Measurements from ENCODE around the gene RBKS.

RBKS gene

DNA sequence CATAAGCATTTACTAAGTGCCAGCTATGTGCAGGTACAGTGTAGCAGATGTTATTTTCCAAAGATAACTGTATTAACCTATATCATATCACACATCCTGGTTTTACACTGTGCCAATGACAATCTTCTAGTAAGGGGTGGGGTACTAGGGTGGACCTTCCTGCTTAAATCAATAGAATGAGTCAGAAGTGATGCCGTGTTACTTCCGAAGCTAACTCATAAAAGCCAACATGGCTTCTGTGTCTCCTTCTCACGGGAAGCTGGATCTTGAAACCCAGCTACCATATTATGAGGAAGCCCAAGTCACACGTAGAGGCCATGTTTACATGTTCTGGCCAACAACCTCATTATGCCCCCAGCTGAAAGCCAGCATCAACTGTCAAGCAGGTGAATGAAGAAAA, 59.5 kb downstream of the RBKS start:
- no peak for DNase-seq (ENCODE audit: low read depth)

DNA sequence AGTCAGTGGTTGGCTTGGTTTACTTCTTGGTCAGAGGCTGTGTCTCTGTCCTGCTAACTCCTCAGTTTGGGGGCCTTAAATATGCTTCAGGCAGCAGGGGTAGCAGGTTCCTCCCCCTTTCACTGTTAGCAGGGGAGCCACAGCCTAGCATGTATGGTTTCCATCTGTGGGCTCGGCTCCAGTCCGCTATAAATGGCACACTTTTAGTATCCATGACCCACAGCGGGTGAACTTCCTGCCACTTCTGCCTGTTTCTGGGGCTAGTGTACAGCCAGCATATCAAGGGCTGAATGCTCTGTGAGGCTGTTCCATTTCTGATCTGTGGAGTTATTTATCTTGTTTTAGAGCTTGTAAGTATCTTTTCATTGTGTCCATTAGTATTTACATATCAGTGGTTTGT, 60.4 kb downstream of the RBKS start:
- no peak for DNase-seq (ENCODE audit: low read depth)

GRCh38 chr2:27828305-27828704, 61.9 kb downstream of the RBKS start:
- DNase-seq (ENCODE audit: low read depth), result no peak

GRCh38 chr2:27824401-27824800, 65.8 kb downstream of the RBKS start:
- DNase-seq (ENCODE audit: low read depth), result no peak

GRCh38 chr2:27823569-27823968, 66.6 kb downstream of the RBKS start:
- no peak for DNase-seq (ENCODE audit: low read depth)

DNA sequence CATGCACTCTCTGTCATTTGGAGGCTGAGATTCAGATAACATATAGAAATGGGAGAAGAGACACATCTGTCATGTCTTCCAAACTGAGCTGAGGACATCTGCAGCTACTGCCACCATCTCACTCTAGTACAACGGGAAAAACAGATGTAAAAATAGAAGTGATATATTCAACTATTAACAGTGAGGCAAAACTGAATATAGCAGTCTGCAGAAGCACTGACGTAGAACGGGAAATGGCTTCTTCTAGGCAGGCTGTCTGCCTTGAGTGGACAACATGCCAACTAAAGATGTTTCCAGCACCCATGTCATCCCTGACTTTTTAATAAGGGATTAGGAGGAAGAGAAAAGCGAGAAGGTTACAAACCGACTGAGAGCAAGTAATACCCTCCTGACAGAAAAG, 67.1 kb downstream of the RBKS start:
- no peak for DNase-seq (ENCODE audit: low read depth)

DNA sequence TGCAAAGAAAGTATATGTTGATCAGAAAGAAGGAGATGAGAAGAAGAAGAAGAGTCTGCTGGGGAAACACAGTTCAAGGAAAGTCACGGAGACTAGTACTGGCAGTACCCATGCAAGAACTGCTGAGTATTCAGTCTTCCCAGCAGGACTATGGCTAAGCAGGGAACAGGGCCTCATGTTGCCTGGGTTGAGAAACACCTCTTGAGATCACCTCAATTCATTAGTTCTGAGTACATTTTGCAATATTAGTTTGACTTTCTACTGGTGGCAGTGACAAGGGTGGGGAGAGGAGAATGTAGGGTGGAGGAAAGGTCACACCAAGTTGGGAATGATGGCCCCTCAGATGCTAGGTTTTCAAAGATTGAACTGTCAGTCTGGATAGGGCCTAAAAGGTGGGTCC, 68.1 kb downstream of the RBKS start:
- no peak for DNase-seq (ENCODE audit: low read depth)

GRCh38 chr2:27815860-27816438, 74.2 kb downstream of the RBKS start:
- no peak for DNase-seq (ENCODE audit: low read depth)

GRCh38 chr2:27814758-27815157, 75.4 kb downstream of the RBKS start:
- no peak for DNase-seq (ENCODE audit: low read depth)

- no peak for DNase-seq (ENCODE audit: low read depth)
These were observed 78.4 kb downstream of the RBKS start for GRCh38 chr2:27811768-27812167.

- DNase-seq (ENCODE audit: low read depth), result no peak
These were observed 79.7 kb downstream of the RBKS start for GRCh38 chr2:27810455-27810854.

DNA sequence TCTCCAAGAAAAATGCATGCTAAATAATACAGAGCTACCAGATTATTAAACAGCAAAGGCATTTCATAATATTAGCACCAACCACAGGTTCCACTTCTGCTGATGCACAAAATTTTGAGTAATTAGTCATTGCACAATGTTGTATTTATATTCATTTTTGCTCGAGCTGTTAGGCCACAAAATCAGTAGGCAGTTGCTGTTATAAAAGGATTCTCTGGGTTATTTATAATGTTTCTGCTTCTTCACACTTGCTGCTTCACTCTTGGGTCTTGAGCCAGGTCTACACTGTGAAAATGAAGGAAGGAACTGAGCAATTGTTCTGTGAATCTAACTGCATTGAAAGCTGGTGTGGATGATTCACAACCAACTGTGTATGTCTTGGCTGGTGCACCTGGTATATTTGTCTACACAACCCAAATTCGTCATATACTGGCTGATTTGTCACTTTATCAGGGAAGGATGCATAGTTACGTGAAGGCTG, 80.4 kb downstream of the RBKS start:
- DNase-seq (ENCODE audit: low read depth), result peak; percentile 32

DNA sequence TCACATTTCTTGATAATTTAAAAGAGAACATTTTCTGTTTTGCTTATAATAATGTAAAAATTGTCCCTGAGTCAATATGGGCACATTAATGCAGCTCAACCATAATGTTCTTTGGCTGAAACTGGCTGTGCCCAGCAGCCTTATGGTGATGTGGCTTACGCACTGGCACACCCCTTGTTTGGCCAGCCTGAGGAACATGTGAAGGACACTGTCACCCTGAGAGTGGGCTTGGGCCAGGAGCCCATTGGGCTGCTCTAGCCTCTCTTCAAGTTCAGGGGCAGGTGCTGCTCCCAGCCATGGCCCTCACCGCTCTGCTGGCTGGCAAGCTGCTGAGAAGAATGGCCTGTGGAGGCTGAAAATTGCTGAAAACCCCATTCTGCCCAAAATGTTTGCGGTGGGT, 81.2 kb downstream of the RBKS start:
- DNase-seq (ENCODE audit: low read depth), result no peak

DNA sequence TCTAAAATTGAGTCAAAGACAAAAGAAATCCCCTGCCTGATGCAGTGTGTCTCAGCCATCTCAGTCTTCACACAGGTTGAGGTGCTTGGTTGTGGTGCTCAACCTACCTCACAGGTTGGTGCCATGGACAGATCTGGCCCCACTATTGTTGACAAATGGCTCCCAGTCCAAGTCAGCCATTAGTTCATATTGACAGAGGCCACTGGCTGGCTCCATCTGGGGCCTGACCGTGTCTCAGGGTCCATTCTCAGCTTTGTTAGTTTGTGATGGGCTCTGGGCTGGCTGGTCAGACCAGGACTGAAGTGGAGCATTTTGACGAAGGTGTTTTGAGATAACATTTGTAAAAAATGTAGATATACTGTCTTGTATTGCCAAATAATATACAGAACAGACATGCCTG, 81.8 kb downstream of the RBKS start:
- DNase-seq (ENCODE audit: low read depth), result no peak

- DNase-seq (ENCODE audit: low read depth), result no peak
These were observed 82.7 kb downstream of the RBKS start for GRCh38 chr2:27807476-27807875.

DNA sequence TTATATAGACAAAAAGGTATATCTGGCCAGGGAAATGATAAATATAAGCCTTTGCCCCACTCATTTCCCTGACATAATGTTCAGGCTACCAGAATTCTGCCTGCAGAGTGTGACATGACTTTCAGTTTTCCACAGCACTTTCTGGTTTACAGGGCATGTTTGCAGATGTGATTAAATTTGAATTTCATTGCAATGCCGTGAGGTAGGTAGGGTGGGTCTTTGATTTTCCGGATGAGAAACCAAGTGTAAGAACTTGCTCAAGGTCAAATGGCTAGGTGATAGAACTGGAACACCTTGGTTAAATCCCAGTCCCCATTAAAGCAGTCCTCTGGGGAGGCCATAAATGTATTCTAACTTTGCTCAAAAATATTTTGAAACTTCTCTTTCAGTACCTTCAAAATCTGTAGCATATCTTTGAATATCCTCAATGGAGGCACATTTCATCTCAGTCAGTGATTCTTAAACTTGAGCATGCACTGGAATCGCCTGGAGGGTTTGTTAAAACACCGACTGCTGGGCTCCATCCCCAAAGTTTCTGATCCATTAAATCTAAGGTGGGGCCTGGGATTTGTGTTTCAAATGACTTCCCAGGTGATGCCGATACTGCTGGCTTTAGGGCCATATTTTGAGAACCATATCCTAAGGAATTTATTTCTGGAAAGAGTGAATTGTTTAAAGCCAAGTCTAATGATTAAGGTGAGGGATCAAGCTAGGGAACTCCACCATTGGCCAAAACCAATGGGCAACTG, 83.7 kb downstream of the RBKS start:
- DNase-seq (ENCODE audit: low read depth), result no peak

GRCh38 chr2:27805180-27805579, 85.0 kb downstream of the RBKS start:
- no peak for DNase-seq (ENCODE audit: low read depth)

DNA sequence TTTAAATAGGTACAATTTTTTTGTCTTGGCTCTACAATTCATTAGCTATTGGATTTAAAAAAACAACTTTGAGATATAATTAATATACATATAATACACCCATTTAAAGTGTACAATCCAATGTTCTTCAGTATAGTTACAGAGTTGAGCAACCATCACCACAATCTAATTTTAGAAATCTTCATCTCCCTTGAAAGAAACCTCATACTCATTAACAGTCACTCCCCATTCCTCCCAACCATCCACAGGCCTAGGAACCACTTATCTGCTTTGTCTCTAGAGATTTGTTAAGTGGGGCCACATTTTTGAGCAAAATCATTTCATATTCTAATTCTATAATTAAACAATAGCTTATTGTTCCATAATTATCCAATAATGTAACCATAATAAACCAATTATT, 86.0 kb downstream of the RBKS start:
- DNase-seq (ENCODE audit: low read depth), result no peak

- no peak for DNase-seq (ENCODE audit: low read depth)
These were observed 87.1 kb downstream of the RBKS start for GRCh38 chr2:27803046-27803445.

DNA sequence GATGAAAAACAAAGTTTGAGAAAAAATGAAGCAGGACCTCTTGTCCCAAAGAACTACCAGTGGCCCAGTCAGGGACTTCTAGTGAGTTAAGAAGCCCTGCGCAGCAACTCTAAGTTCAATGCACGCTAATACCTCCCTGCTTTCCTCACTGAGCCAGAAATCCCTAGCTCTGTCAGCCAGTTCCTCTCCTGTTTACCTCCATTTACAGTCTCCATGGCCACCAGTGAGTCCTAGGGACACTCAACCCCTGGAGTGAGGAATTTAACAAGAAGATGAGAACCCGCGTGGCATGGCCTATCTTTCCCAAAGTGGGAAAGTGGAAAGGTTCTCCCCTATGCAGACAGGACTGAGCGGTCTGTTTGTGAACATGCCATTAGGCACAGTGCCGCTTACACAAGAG, 87.6 kb downstream of the RBKS start:
- DNase-seq (ENCODE audit: low read depth), result no peak

DNA sequence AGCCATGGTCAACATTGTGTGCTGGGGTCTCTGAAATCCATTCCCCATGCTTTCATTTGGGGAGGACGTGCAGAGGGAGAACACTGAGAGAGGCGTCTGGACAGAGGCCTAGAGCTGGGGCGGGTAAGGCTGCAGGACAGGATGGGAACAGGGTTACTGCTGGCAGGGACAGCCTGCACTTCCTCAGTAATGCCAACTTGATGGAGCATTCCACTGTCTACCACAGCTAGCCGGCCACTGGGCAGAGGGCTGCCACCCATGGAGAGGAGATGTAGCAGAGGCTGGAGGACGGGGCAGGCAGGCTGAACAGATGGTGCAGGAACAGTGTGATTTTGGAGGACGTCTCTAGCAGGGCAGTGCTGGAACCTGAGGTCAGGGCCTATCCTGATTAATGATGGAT, 89.3 kb downstream of the RBKS start:
- no peak for DNase-seq (ENCODE audit: low read depth)

DNA sequence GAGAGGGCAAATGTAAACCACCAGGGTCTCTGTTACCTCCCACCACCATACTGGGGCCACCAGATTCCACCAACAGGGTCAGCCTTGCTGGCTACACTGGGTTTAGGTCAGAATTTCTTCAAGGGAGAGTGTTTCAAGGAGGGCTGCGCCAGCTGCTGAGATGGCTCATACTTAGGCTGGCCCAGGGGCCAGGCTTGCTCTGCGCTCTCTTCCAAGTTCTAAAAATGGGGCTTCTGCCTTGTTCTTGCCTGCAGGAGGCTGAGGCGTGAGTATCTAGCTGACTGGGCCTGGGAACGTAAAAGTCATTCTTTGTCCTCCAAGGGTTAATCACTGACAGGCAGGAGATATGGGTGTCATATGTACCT, 90.6 kb downstream of the RBKS start:
- no peak for DNase-seq (ENCODE audit: low read depth)

DNA sequence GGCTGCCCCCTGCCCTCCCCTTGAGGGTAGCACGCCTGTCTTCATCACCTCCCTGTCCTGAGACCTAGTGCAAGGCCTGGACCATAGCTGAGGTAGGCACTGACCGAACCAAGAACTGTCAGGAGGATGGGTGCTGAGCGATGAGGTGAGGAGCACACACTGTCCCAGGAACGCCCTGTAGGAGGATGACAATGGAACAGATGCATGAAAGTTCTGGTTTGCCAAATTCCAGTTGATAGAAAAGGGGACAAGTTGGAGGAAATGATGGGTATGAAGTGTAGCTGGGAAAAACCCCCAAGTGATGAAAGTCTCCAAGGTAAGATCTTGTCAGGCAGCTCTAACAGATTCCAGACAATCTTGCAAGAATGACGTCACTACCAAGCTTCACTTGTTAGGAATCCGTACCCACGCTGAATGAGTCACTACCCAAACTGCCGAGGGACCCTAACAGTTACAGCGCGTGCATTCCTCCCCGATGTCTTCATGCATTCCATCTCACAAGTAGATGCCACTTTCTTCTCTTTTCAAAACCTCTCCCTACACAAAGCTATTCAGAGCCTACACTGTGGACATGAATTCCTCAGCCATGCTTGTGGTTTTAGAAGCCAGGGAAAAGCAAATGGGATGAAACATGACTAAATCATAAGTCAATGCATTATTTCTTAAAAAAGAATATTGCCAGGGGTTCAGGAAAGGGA, 91.1 kb downstream of the RBKS start:
- peak; percentile 99 for DNase-seq (ENCODE audit: low read depth)

DNA sequence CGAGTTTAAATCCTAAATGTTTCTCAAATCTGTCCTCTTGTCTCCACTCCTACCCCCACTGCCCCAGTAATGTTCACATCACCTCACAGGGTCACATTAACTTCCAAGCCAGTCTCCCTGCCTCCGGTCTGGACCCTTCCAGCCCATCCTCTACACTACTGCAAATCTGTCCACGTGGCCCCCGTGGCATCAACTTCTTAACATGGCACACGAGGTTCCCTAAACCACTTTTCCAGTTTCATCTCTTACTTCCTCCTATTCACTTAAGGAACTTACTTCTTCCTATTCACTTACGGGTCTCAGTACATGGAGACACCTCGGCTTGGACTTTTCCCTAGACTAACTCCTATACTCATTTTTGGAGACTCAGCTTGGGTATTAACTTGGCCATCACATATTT, 91.7 kb downstream of the RBKS start:
- DNase-seq (ENCODE audit: low read depth), result no peak

Data from GM04504 (cell line).